B cell (primary cell): ENCODE measurements around the gene GNB1. TPM values are rescaled to one million over a fixed set of nuclear protein-coding genes. Genes with fewer than 3 reads are reported as not detected.
"Not testable (repeated sequence)": the region's sequence is repeated elsewhere in the genome, so short reads cannot be mapped to it uniquely, and the experiment has no call there.

Source experiments
- ATAC-seq: fragments of 200-7000 bp; cut with Tn5 transposase; one replicate; pipeline ENCODE4 v1.10.0; 2021; ENCODE audit warnings: low read depth, mild to moderate bottlenecking, moderate number of reproducible peaks, moderate library complexity
- CTCF ChIA-PET: fragments of 350-600 bp; sonication (Branson Sonifier 250); formaldehyde crosslinking; loops from one replicate; lab custom pipeline; 2021; ENCODE audit warnings: antibody characterized with exemption, inconsistent platforms; lab: Charles Lee
- POLR2A ChIA-PET: fragments of 350-600 bp; sonication (Branson Sonifier 250); formaldehyde crosslinking; loops from one replicate; lab custom pipeline; 2021; ENCODE audit warnings: antibody characterized with exemption; lab: Charles Lee
- DNase-seq: peaks from one replicate; pipeline ENCODE4 v3.0.0; 2013
- H2AFZ ChIP-seq: 2 replicates; pipeline ENCODE4 v1.6.1; 2012; ENCODE audit warnings: mild to moderate bottlenecking, low read depth, low read length; ENCODE audit not compliant: insufficient read depth, poor library complexity, severe bottlenecking
- H3K27ac ChIP-seq, 2 donors: 1 replicate in 1 of 2; 2 replicates in 1 of 2; pipeline ENCODE4 v1.5.1; 2012 to 2013; ENCODE audit warnings: low read length in 2 of 2, mild to moderate bottlenecking in 2 of 2, moderate library complexity in 1 of 2
- H3K27me3 ChIP-seq, 4 experiments: fragments of 200-600 bp in 1 of 4; sonication (generic) in 1 of 4; replicated peaks in 1 of 4; 1 replicate in 2 of 4; 2 replicates in 2 of 4; pipeline versions ENCODE4 v1.6.1 to v1.7.0; 2013 to 2016; ENCODE audit warnings: low read length in 3 of 4, mild to moderate bottlenecking in 2 of 4, mixed read lengths in 1 of 4, moderate library complexity in 1 of 4; ENCODE audit not compliant: insufficient read depth in 4 of 4, control insufficient read depth in 3 of 4; ENCODE audit errors: control extremely low read depth in 1 of 4
- H3K36me3 ChIP-seq, 2 experiments: replicated peaks in 1 of 2; 1 replicate in 1 of 2; 2 replicates in 1 of 2; pipeline versions ENCODE4 v1.6.1 to v1.7.1; 2013; ENCODE audit warnings: low read length in 1 of 2; ENCODE audit not compliant: insufficient read depth in 2 of 2, control insufficient read depth in 1 of 2; ENCODE audit errors: control extremely low read depth in 1 of 2, extremely low read depth in 1 of 2
- H3K4me1 ChIP-seq, 2 donors: fragments of 200-600 bp in 1 of 2; sonication (generic) in 1 of 2; 1 replicate in 1 of 2; 2 replicates in 1 of 2; pipeline versions ENCODE4 v1.5.1 to v1.6.1; 2013 to 2017; ENCODE audit warnings: low read length in 2 of 2; ENCODE audit not compliant: control insufficient read depth in 2 of 2, insufficient read depth in 2 of 2
- H3K4me2 ChIP-seq: replicated peaks from 2 replicates; pipeline ENCODE3; 2012; ENCODE audit warnings: mild to moderate bottlenecking, low read depth, low read length; ENCODE audit not compliant: poor library complexity, severe bottlenecking
- H3K4me3 ChIP-seq, 5 experiments: fragments of 200-600 bp in 1 of 5; sonication (generic) in 1 of 5; 1 replicate in 3 of 5; 2 replicates in 2 of 5; pipeline versions ENCODE4 v1.5.1 to v1.7.0; 2011 to 2016; ENCODE audit warnings: low read length in 4 of 5, mild to moderate bottlenecking in 4 of 5, low read depth in 2 of 5, control low read depth in 1 of 5, moderate library complexity in 1 of 5; ENCODE audit not compliant: insufficient read depth in 1 of 5; ENCODE audit errors: control extremely low read depth in 1 of 5, extremely low read depth in 1 of 5
- H3K79me2 ChIP-seq: fragments of 200-600 bp; sonication (generic); one replicate; pipeline ENCODE4 v1.6.0; 2016; ENCODE audit warnings: low read length; ENCODE audit not compliant: control insufficient read depth, insufficient read depth
- H3K9ac ChIP-seq: fragments of 200-600 bp; sonication (generic); 2 replicates; pipeline ENCODE4 v1.6.1; 2017; ENCODE audit warnings: mild to moderate bottlenecking, low read length, moderate library complexity
- H3K9me3 ChIP-seq, 3 donors: one replicate each; pipeline versions ENCODE4 v1.6.1 to v1.7.1; 2013; ENCODE audit warnings: low read length in 2 of 3; ENCODE audit not compliant: control insufficient read depth in 2 of 3, insufficient read depth in 1 of 3; ENCODE audit errors: control extremely low read depth in 1 of 3
- H4K20me1 ChIP-seq: 2 replicates; pipeline ENCODE4 v1.6.0; 2012; ENCODE audit warnings: mild to moderate bottlenecking, low read length; ENCODE audit not compliant: insufficient read depth, control insufficient read depth, poor library complexity, severe bottlenecking
- H3K27ac Mint-ChIP-seq: one replicate; pipeline ENCODE4 v1.8.0; 2021; ENCODE audit warnings: mixed read lengths
- H3K27me3 Mint-ChIP-seq: one replicate; pipeline ENCODE4 v1.8.0; 2021; ENCODE audit warnings: mixed read lengths
- H3K4me1 Mint-ChIP-seq: one replicate; pipeline ENCODE4 v1.8.0; 2021; ENCODE audit warnings: mixed read lengths
- H3K4me3 Mint-ChIP-seq: one replicate; pipeline ENCODE4 v1.8.0; 2021; ENCODE audit warnings: mixed read lengths
- H3K9me3 Mint-ChIP-seq: one replicate; pipeline ENCODE4 v1.8.0; 2022; ENCODE audit warnings: mixed read lengths; ENCODE audit not compliant: insufficient read depth
- CTCF ChIP-seq: fragments of 200-600 bp; IDR thresholded peaks from one replicate; pipeline ENCODE4 v1.8.0; 2022; ENCODE audit warnings: antibody characterized with exemption, mild to moderate bottlenecking
- EZH2 ChIP-seq: IDR thresholded peaks from 2 replicates; pipeline ENCODE4 v1.6.1; 2012; ENCODE audit warnings: borderline replicate concordance, low read depth, mild to moderate bottlenecking, moderate library complexity, low read length; ENCODE audit not compliant: insufficient read depth, poor library complexity, severe bottlenecking
- WGBS: methylation state at CpG from one replicate; pipeline ENCODE4 v1.1.5; 2013; ENCODE audit warnings: missing lambda C conversion rate; ENCODE audit not compliant: insufficient coverage; 5-methylcytosine and 5-hydroxymethylcytosine counted together
- intact Hi-C: fragments of 100-400 bp; cut with micrococcal nuclease; formaldehyde crosslinking; loops from one replicate; pipeline ENCODE4 v1.10.0; 2022
- polyA plus RNA-seq: library from polyadenylated mRNA; depleted of rRNA; stranded (reverse); fragments of >200 nt; gene quantifications from 2 replicates; pipeline ENCODE4 v1.2.3, GENCODE V29; 2012
- total RNA-seq, 2 donors: library from RNA; stranded (reverse); fragments of 120-200 nt in 1 of 2; gene quantifications; 1 replicate in 1 of 2; 2 replicates in 1 of 2; pipeline versions ENCODE4 v1.2.3 to v1.2.4, GENCODE V29; 2013 to 2022

The GNB1 gene
- total and polyA plus RNA-seq, 2 donors (not counting 1 experiment from before 2014, with no cell fraction given): 249 to 269 TPM

GRCh38 chr1:1861339-1861730 lies 29.6 kb downstream of the GNB1 start:
- CTCF ChIA-PET: interaction anchor here (1.5 kb wide), 1 partner anchor 48 kb away, joined by 4 read pairs; no protein-coding TSS in a partner anchor
- peak overlapping the region; percentile 66 for H3K4me3 Mint-ChIP-seq
- peak overlapping the region; percentile 48 for H3K4me2 ChIP-seq

GRCh38 chr1:1859970-1860697 lies 30.8 kb downstream of the GNB1 start:
- Mint-ChIP-seq H3K4me1 (peaks cover 82% of the 10 kb centered on the region), H3K4me3 (peak overlapping the region; percentile 67), H3K27ac (peak overlapping the region; percentile 80)
- H3K27me3 Mint-ChIP-seq, H3K9me3 Mint-ChIP-seq, H3K9ac ChIP-seq, H2AFZ ChIP-seq, H3K9me3 ChIP-seq, H3K36me3 ChIP-seq, ATAC-seq, H3K27me3 ChIP-seq, DNase-seq: not testable (repeated sequence)
- WGBS: no CpG with 5 or more reads among the region's 8 CpGs
- intact Hi-C loops: loop anchor here (2.0 to 5.0 kb wide), 2 partner anchors 19 to 38 kb away; no protein-coding TSS in a partner anchor
- Histone ChIP-seq H3K4me2 (peak overlapping the region; percentile 48), H3K79me2 (peaks cover 100% of the 10 kb centered on the region), H3K27ac (peak overlapping the region; percentile 3 to 11), H3K4me1 (peaks cover 88 to 91% of the 10 kb centered on the region in 2 donors), H4K20me1 (peaks cover 100% of the 10 kb centered on the region), H3K4me3 (peak overlapping the region in 1 of 5 experiments; percentile 15)
- ChIA-PET POLR2A (interaction anchor here (0.5 to 0.7 kb wide), 5 partner anchors 11 to 511 kb away, joined by 3 to 4 read pairs (median 4); no protein-coding TSS in a partner anchor), CTCF (interaction anchor here (1.4 to 1.5 kb wide), 2 partner anchors 46 to 49 kb away, joined by 4 to 6 read pairs; no protein-coding TSS in a partner anchor)

More at GRCh38 chr1:1861339-1861730, 29.6 kb downstream of the GNB1 start:
- Histone ChIP-seq H4K20me1 (peaks cover 100% of the 10 kb centered on the region), H3K9me3 (no peaks in the 10 kb centered on the region), H3K27ac (peak overlapping the region; percentile 11 to 32), H3K27me3 (no peaks in the 10 kb centered on the region), H3K4me3 (no peak overlapping the region), H3K79me2 (peaks cover 100% of the 10 kb centered on the region), H3K36me3 (no peaks in the 10 kb centered on the region), H3K9ac (no peak overlapping the region), H3K4me1 (peaks cover 95% of the 10 kb centered on the region in 2 donors), H2AFZ (no peak overlapping the region)
- no CpG with 5 or more reads among the region's 1 CpG for WGBS
- ATAC-seq (no peak), DNase-seq (no peak)
- TF ChIP-seq CTCF: no peak
- no peak for TF ChIP-seq EZH2
- peaks cover 82% of the 10 kb centered on the region for H3K4me1 Mint-ChIP-seq
- intact Hi-C loops: loop anchor here (2.0 kb wide), 1 partner anchor 21 kb away; no protein-coding TSS in a partner anchor
- H3K27ac Mint-ChIP-seq: peak overlapping the region; percentile 84
- no peaks in the 10 kb centered on the region for H3K9me3 Mint-ChIP-seq
- no peaks in the 10 kb centered on the region for H3K27me3 Mint-ChIP-seq
- POLR2A ChIA-PET: interaction anchor here (0.7 to 0.8 kb wide), 2 partner anchors 37 to 182 kb away, joined by 3 to 6 read pairs; no protein-coding TSS in a partner anchor
